IPS DF 19.7 (cell line): Measurements from ENCODE around the gene ITGA7.

Source experiments
- DNase-seq: peaks from one replicate; pipeline ENCODE4 v3.0.0-alpha.2; 2013; ENCODE audit warnings: low read depth, low spot score

Gene ITGA7

DNA sequence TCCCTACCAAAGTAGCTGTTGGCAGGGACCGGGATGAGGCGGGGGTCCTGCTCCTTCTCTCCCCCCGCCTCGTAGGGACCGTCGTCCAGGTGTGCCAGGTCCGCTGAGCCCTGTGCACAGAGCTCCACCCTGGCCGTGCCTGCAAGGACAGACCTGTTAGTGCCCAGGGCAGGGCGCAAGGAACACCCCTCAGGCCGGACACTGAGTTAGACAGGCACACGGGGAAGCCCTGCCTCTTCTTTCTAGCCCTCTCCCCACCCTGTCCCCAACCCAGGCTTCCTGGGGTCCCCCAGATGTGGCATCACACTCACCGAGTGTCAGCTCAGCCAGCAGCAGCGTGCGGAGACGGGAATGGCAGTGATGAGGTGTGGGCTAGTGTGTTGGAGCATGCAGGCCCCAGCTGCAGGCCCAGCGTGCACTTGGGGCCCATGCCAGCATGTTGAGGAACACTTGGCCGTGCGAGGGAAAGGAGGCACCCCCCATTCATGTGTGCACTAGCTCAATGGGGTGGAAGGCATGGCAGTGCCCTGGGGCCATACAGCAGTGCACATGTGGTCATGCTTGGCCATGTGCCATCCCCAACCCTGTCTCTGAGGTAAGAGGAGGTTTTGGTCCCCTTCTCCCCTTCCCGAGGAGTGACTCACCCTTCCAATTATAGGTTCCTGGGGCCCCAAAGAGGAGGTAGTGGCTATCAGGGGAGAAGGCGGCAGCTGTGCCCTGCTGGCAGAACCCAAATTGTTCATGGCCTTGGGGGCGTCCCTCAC lies 7.3 kb downstream of the ITGA7 start:
- no peak for DNase-seq

DNA sequence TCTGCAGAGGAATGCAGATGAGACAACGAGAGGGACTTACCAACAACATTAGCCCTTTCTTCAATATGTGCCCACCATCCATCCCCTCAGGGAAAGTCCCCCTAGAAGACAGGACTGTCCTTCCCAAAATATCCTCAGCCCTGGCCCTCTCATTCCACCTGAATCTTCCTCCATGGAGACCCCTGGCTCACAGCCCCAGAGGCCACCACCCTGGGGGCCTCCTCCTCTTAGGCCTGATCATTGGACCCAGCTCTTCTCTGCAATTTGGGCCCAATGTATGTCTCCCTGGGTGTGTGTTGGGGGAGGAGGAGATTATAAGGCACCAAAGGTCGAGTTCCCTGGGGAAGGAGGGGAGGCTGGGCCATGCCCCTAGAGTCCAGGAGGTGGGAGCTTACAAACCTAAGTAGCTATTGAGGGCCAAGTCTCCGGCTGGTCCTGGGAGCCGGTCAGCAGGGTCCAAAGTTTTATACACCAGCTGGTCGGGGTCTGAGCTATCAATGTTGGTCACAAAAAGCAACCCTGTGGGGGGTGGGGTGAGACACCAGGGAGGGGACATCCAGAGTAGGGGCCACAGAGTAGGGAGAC lies 8.1 kb downstream of the ITGA7 start:
- no peak for DNase-seq

DNA sequence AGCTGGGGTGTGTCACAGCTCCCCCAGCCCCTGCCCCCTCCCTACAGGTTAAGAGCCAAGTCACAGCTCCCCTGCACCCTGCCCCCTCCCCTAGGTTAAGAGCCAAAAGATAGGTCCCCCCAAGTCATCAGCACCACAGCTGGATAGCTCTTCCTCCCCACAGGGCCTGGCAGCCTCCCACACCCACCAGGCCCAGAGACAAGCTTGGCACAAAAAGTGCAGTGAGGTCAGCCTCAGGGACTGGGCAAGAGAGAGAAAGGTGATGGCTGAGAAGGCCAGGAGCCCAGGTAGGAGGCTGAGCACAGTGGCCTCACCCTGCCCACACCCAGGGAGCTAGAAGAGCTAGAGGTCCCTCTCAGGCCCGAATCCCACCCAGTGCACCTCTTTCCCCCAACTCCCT lies 8.7 kb downstream of the ITGA7 start:
- no peak for DNase-seq

GRCh38 chr12:55698241-55698955 lies 9.3 kb downstream of the ITGA7 start:
- DNase-seq: no peak

- DNase-seq: no peak
Measured at GRCh38 chr12:55697686-55698085, 10.0 kb downstream of the ITGA7 start.

DNA sequence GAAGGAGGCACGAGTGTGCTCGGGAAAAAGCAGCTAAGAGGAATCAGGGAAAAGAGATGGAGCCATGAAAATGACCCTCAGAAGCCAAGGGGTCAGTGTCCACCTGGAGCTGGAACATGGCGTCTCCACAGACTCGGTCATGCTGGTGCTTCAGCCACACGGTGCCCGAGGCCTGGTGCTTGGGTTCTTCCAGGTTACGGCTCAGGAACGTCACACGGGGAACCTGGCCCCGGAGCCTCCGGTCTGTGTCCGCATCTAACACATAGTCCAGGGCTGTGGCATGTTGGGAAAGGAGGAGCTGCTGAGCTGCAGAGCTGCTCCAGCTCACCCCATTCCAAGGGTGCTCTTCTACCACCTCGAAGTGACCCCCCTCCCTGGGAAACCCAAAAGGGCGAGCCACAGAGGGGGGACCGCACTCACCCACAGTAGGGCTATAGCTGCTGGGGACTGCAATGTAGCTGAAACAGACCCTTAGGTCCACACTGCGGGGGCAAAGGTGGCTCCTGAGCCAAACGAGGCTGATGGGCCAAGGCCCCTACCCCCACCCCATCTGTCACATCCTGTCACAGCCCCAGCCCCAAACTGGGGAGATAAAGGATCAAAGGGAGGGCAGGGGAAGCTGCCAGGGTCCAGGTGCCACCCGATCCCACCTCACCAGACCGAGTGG lies 10.8 kb downstream of the ITGA7 start:
- DNase-seq: no peak

DNA sequence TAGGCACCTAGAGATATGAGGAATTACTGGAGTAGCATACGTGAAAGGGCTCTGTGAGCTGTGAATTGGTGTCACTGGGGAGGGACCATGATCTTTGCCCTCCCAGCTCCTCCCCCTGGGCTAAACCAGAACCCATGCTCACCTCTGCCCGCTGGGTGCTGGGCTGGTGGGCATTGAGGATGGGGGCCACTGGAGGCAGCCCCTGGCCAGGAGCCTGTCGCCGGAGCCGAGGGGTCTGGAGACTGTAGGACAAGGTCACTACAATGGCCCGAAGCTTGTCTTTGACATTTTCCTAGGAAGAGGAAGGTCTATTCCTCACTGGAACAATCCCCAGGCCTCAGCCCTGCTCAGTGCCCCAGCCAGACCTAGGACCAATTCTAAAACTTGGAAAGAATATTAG lies 11.6 kb downstream of the ITGA7 start:
- DNase-seq: no peak

DNA sequence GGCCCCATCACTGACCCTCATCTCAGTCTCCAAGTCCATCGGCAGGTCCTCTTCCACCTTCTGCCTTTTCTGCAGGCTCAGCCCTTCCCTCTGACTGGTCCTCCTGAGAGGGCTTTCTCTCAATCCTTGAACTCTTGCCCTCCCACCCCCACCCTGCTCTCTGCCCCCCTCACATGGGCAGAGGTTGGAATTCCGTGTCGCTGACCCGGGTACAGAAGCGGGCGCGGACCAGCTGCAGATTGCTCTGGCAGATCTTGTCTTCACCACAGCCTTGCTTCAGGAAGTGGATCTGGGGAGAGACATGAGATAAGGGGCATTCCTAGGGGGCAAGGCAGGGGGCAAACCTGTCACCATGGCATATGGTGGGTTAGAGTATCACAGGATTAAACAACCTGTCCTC lies 12.4 kb downstream of the ITGA7 start:
- no peak for DNase-seq

DNA sequence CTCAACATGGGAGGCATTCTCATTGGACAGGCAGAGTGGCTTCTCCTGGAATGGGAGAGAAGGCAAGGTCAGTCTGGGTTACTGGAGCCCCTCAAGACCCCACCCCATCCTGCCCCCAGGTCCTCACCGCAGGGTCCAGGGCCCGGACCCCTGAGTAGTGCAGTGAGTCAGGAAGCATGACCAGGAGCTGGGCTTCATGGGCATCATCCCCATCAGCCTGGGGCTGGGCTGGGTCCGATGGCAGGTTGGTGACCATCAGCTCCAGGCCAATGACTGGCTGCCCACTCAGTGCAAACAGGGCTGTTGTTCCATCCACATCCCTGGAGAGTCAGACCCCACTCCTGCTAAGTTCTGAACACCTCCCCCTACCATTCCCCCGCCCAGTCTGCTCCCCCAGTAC lies 13.1 kb downstream of the ITGA7 start:
- DNase-seq: no peak

DNA sequence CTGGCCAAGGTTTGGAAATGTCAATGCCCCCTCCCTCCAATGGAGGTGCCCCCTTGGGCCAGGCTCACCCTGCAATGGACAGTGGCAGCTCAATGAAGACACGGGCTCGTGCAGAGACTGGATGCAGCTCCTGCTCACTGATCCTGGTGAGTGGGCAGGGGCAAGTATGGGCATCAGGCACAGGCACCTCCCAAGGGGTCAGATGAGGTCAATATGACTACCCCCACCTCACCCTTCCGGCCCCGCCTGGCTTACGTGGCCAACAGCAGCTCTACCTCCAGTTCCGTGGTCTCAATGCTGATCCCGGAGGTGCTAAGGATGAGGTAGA lies 13.6 kb downstream of the ITGA7 start:
- no peak for DNase-seq

DNA sequence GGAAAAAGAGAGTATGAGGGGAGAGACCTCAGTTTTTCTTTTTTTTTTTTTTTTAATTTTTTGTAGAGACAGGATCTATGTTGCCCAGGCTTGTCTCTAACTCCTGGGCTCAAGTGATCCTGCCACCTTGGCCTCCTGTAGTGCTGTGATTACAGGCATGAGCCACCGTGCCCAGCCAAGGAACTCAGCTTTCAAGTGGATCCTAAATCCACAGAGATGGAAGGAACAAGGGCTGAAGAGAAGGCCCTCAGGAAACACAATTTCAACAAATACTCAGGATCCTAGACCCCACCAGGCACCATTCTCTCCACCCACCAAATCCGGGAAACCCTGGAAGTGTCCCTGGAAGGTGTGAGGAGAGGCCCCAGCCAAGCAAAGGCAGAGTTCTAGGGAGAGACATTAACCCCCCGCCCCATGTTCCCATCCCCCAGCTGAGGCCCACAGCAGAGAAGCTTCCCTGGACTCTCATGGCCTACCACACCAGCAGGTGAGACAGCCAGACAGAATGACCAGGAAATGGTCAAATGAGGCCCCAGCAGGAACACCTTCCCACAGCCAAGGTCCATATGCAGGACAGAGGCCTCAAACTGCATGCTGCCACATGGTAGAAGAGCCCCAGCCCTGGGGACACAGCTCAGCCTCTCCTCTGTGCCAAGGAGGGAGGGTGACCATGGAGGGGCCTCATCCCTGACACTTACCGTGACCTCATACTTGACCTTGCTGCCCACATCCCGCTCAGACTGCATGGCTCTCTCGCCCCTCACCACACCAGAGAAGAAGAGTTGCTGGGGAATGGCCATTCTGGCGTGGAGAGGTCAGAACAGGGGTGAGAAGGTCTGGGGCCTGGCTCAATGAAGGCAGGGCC lies 14.1 kb downstream of the ITGA7 start:
- no peak for DNase-seq

DNA sequence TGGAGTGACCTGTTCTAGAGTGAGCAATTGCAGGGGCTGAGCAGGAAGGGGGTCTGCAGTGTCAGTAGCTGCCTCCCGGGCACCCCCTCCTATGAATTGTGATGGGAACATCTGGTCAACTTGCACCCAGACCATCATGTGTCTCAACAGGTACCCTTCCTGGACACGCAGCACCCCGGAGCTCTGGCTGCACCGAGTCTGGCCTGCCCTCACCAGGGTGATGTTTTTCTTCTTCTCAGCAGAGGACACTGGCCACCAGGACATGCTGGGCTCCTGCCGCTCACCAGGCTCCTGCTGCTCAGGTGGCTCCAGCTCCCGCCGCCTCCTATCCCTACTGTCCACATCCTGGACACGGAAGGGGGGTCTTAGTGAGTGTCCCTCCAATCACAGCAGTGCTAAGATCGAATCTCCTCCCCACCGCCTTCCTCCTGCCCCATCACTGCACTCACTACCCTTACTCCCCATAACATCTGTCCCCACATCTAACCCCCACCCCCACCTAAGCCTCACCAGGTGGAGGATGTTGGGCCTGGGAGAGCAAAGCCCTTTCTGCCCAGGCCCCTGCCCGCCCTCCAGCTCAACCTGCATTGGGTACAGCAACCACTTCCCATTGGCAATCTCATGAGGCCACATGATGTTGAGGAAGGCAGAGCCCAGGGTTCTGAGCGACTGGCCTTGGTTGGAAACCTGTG lies 14.9 kb downstream of the ITGA7 start:
- DNase-seq: no peak

GRCh38 chr12:55688716-55689655 lies 18.7 kb downstream of the ITGA7 start:
- DNase-seq: no peak

GRCh38 chr12:55687746-55688145 lies 20.0 kb downstream of the ITGA7 start:
- DNase-seq: no peak

DNA sequence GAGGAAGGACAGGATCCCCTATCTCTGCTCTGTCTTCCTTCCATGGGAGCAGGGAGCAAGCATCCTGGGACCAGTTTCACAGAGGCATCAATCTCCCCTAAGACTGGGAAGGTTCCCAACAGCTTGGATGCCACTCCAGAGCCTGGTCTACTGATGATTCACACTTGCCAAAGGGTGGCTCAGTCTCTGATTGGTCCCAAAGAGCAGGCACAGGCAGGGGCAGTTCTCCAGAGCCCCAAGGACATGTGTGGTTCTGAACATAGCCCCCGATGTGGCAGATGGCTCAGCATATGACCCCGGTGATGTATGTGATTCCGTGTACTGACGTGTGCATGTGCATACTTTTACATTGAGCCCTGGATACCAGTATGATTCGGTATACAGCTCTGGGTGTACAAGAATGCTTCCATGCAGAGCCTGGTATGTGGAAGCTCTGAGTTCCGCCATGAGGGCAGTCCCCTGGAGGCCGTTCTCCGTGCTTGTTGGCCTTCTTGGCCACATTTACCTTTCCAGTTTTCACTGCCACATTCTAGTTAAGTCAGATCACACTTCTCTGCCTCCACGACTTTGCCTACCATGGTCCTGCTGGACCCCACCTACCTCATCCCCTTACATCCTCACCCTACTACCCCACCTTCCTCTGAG lies 21.2 kb downstream of the ITGA7 start:
- no peak for DNase-seq

DNA sequence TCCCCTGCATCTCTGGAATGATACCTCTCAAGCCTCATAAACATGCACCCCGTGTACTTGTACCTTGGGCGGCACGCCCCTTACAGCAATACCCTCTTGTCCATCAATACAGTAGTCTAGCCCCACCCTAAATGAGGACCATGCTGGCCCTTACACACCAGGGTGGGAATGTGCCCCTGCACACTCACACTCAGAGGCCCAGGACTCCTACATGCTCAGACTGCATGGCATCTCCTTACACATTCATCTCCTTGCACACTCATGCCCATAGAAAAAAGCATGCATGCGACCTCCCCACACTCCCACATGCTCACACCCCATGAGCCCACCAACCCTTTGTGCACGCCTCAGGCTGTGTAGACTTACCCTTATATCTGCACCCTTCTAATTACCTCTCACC lies 22.0 kb downstream of the ITGA7 start:
- no peak for DNase-seq

GRCh38 chr12:55684761-55685370 lies 22.8 kb downstream of the ITGA7 start:
- DNase-seq: no peak

DNA sequence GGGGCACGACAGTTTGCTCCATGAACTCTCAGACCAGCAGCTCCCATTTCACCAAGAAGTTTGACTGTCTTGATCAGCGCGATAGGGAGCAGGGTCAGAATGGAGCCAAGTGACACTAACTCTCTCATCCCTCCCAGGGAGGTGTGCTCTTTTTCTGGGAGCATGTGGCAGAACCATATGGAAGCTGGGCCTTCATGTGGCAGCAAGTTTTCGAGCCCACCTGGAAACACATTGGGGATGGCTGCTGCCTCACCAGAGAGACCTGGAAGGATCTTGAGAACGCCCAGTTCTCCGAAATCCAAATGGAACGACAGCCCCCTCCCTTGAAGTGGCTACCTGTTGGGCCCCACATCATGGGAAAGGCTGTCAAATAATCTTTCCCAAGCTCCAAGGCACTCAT lies 24.0 kb downstream of the ITGA7 start:
- no peak for DNase-seq
